GM12873 (cell line): Measurements from ENCODE around the gene PLK2.

Experiments
- TF ChIP-seq, protein P1 (sequence below): IDR thresholded peaks from 2 replicates; pipeline ENCODE4 v1.5.1; 2012; ENCODE audit warnings: low read depth, mild to moderate bottlenecking, moderate library complexity, low read length, control low read depth; ENCODE audit not compliant: insufficient read depth; ENCODE audit errors: missing control alignments

Gene PLK2

DNA sequence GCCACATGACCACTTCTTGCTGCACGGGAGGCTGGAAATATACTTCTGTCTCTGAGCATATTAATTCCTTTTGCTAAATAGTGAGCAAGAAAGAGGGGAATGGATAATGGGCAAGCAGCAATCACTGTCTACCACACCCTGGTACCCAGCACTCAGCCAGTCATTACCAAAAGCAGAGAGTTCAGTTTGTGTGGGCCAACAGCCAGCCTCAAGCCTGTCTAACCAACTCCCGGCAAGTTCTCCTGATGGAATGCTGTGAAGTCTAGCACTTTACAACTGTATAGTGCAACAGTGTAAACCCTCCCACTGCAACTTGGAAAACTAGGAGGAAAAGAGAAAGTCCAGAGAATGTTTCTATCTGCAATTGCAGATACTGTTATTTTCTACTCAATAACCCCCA lies 47.8 kb downstream of the PLK2 start:
- TF ChIP-seq, protein P1, sequence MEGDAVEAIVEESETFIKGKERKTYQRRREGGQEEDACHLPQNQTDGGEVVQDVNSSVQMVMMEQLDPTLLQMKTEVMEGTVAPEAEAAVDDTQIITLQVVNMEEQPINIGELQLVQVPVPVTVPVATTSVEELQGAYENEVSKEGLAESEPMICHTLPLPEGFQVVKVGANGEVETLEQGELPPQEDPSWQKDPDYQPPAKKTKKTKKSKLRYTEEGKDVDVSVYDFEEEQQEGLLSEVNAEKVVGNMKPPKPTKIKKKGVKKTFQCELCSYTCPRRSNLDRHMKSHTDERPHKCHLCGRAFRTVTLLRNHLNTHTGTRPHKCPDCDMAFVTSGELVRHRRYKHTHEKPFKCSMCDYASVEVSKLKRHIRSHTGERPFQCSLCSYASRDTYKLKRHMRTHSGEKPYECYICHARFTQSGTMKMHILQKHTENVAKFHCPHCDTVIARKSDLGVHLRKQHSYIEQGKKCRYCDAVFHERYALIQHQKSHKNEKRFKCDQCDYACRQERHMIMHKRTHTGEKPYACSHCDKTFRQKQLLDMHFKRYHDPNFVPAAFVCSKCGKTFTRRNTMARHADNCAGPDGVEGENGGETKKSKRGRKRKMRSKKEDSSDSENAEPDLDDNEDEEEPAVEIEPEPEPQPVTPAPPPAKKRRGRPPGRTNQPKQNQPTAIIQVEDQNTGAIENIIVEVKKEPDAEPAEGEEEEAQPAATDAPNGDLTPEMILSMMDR: no peak

DNA sequence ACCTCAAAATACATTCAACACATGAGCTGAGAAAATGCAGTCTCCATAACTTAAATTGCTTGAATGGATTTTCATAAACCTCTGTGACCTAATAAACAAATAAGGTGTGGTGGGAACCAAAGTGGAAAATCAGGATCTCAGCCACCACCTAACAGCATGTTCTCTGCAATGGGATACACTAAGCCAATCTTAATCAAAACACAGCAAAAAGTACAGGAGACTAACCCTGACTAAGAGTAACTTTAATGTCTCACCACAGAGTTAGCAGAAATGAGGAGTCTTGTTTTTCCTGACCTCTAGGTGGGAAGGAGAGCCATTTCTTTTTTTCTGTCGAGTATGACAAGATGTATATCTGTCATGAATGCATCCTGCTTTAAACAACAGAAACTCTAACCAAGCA lies 48.5 kb downstream of the PLK2 start:
- TF ChIP-seq, protein P1: no peak

DNA sequence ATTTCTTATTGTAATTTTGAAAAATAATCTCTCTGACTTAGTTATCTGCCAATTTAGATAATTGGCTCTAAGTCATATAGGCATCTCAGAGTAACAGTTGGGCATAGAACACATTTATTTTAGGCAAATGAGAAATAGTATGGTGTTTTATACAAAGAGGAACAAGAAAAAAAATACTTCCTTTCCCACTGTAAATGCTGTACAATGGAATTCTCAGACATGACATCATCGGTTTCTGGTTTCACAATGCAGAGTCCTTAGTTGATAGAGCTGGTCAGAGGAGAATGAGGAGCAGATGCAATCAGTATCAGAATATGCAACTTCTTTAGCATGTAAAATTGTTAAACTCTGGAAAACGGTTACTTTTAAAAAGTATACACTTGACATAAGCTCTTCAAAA lies 49.4 kb downstream of the PLK2 start:
- TF ChIP-seq, protein P1: no peak

DNA sequence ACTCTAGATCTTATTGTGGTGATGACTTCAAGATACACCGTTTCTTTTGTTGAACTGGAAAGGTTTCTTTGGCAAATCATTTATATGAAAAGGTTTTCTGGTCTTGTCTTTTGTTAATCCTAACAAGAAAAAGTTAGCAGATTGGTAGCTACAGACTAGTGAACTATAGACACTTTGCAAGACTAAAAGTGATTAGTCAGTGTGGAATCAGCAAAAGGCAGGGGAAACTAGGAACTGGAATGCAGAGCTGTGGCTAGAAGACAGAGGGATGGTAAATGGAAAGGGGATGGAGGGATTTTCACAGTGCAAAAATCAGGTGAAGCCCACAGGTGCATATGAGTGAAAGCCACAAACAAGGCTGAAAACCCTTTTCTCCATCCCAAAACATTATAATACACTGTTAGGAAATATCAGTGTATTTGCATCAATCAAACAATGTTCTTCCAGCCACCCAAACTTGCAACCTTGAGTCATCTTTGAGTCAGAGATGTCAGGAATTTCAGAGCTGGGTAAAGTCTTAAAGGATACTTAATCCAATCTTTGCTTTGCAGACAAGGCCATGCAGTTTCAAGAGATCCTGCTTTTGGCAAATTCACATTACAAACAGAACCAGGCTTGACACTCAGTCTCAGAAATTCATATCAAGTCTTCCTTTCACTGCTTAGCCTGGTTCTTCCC lies 52.7 kb downstream of the PLK2 start:
- TF ChIP-seq, protein P1: no peak

DNA sequence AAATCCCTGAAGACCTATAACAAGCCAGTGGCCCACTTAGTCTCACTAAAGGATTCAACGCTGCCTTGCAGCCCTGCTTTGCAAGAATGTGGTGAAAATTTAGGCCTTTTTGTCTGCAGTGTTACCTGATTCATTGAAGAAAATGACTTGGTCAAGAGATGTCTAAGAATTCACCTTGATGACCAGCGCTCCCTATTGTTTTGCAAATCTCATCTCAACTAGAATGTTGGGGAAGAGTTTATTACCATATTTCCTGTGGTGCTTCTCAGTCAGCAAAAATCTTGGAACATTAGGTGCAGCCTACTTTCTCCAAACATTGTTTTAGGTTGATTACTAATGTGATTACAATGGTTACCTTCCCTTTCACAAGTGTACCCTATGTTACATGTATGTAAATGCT lies 53.5 kb downstream of the PLK2 start:
- TF ChIP-seq, protein P1: no peak

DNA sequence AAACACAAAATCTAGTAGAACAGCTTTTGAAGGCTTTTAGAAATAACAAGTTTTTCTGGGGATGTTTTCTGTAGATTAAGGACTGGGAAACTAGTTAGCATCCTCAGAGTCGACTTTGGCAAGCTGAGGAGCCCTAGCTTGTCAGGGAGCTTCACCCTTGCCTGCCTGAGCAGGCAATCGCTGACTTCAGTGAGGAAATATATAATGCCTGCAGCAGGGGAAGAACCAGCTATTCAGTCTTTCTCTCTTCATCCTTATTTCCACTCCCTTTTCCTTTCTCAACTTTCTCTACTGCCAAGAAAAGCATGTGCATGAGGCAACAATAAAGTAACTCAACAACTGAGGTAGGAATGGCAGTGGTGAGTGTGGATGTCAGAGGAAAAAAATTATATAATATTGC lies 54.7 kb downstream of the PLK2 start:
- TF ChIP-seq, protein P1: no peak

DNA sequence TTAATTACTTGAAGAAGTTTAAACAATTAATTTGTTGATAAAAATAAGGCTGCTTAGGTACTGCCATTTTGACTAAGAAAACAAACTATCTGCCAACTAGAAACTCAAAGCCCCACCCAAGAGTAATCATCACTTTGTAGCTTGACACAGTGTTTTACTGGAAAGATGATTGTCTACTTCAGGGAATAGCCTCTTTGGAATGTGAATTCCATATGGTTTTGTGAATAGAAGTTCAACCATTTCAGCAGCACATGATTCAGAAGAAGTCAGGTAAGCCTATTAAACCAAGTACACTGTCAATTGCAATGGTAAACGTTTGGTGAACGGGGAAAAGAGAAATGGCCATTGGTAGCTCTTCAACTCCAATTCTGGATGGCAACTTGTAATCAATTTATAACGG lies 55.2 kb downstream of the PLK2 start:
- TF ChIP-seq, protein P1: no peak
